HG02943 (cell line): ENCODE data around the gene ADGRF3.
"Not testable (repeated sequence)": the region's sequence is repeated elsewhere in the genome, so short reads cannot be mapped to it uniquely, and the experiment has no call there.

Source experiments
- ATAC-seq: cut with Tn5 transposase; IDR thresholded peaks from one replicate; pipeline ENCODE4 v1.9.1; 2021; ENCODE audit warnings: mild to moderate bottlenecking, low read depth, moderate library complexity; ENCODE audit not compliant: unreplicated experiment

Gene ADGRF3, protein sequence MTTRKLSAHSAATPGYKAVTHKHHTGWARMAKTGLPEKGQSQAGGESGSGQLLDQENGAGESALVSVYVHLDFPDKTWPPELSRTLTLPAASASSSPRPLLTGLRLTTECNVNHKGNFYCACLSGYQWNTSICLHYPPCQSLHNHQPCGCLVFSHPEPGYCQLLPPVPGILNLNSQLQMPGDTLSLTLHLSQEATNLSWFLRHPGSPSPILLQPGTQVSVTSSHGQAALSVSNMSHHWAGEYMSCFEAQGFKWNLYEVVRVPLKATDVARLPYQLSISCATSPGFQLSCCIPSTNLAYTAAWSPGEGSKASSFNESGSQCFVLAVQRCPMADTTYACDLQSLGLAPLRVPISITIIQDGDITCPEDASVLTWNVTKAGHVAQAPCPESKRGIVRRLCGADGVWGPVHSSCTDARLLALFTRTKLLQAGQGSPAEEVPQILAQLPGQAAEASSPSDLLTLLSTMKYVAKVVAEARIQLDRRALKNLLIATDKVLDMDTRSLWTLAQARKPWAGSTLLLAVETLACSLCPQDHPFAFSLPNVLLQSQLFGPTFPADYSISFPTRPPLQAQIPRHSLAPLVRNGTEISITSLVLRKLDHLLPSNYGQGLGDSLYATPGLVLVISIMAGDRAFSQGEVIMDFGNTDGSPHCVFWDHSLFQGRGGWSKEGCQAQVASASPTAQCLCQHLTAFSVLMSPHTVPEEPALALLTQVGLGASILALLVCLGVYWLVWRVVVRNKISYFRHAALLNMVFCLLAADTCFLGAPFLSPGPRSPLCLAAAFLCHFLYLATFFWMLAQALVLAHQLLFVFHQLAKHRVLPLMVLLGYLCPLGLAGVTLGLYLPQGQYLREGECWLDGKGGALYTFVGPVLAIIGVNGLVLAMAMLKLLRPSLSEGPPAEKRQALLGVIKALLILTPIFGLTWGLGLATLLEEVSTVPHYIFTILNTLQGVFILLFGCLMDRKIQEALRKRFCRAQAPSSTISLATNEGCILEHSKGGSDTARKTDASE

DNA sequence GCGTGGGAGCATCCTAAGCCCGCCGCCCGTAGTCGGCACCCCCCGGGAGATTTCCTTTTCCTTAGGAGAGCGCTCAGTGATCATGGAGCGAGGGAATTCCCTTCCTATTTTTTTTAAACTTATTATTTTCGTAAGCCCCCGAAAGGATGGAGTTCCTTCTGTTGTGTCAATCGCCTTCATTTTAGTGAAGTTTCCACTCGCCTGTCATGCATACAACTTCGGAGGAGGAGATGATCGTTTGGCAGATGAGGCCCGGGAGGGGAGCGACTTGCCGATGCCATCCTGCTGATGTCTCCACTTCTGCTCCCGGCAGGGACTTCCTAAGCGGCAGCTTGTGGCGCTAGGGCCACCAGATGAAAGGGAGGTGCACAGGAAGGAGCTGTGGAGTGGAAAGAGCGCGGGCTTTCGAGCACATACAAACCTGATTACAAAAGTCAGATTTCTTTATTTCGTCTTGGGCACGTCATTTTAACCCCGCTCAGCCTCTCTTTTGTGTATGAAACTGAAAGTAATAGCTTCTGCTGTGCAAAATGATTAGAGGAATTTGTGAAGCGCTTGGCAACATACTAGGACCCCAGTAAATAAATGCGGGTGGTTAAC is at the start of gene ADGRF3:
TSS of gene ADGRF3 (minus strand) at position 336 of the 600 bp plus-strand sequence. CDS start 555 bp downstream, outside the sequence.
- no peak for ATAC-seq

DNA sequence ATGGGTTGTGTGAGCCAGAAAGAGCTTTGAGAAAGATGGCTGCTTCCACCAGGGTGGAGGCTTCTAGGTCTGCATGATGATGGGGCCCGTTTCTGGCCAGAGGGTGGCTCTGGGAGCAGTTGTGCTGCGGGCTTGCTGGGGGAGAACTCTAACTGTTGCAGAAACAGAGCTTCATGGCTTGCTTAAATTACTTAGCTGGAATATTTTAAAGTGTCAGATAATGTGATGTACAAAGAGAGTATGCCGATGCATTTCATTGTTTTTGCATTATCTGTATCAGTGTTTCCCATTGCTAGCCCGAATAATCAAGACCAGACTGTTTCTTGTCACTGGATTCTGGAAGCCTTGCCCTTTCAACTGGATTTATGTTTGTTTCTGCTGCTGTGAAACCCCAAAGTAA is 48.8 kb upstream of the ADGRF3 start:
- no peak for ATAC-seq

DNA sequence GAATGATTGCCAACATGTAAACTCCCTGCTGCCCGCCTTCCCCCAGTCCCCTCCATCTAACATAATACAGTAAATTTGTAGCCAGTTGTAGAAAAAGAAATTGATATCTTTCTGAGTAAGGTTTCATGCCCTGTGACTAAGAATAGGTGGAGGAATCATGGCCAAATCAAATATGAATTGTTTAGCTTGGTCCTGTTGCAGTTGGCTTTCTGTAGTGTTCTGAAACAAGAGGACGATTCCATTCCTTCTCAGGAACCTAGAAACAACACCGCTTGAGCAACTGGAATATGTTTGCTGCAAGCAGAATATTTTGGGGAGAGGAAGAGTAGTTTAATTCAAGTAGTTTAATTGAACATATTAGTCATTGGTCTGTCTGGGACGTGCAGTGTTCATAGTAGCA is 48.1 kb upstream of the ADGRF3 start:
- no peak for ATAC-seq

DNA sequence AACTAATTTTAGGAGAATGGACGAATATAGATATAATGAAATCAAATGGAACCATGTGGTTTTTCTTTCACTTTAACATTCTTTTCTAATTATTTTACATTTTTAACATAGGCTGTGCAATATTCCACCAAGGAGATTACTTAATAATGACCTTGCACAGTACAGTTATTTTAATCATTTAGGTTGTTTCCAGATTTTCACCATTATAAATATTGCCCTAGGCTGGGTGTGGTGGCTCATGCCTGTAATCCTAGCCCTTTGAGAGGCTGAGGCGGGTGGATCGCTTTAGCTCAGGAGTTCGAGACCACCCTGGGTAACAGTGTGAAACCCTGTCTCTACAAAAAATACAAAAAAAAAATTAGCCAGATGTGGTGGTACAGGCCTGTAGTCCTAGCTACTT is 40.6 kb upstream of the ADGRF3 start:
- no peak for ATAC-seq

DNA sequence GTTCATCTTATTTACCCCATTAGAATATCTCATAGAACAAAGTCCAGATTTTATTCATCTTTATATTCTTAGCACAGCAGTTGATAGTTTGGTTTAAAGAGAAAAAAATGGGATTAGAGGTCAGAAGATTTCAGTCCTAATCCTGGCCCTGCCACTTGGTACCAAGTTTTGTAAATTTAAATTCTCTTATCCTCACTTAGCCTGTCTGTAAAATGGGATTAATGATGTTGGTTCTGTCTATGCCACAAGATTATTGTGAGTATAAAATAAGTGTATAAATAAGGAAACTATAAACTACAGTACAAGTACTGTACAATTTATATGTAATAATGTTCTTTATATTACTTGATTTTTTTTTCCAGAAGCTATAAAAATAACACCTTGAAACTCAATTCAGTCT is 38.0 kb upstream of the ADGRF3 start:
- no peak for ATAC-seq

DNA sequence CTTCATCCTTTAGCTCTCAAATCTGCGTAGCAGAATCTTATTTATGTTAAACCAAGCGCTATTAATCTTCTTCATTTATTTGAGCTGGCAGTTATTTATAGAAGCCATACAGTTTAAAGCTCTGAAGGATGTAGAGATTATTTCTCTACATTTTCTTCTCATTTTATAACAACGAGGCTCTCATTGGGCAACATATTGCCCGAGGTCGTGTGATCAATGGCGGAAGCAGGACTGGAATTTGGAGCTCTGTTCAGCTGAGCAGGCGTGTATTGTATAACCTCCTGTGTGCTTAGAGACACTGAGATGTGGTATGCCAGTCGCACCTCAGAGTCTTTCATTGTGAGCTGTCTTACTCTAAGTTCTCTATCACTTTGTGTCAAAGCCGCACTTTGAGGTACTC is 37.6 kb upstream of the ADGRF3 start:
- no peak for ATAC-seq

DNA sequence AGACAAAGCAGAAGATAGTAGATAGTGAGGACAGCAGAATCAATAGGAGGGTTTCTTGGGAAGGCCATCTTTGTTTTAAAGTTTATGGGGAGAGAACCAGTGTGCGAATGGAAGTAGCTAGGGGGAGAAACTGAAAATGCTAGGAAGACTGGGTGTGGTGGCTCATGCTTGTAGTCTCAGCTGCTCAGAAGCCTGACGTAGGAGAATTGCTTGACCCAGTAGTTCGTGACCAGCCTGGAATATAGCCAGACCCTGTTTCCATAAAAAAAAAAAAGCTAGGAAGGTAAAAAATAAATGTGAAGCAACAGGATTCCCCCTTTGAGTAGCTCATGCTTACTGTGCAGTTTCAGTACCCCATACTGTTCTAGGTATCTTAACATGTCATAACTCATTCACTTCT is 36.0 kb upstream of the ADGRF3 start:
- no peak for ATAC-seq

DNA sequence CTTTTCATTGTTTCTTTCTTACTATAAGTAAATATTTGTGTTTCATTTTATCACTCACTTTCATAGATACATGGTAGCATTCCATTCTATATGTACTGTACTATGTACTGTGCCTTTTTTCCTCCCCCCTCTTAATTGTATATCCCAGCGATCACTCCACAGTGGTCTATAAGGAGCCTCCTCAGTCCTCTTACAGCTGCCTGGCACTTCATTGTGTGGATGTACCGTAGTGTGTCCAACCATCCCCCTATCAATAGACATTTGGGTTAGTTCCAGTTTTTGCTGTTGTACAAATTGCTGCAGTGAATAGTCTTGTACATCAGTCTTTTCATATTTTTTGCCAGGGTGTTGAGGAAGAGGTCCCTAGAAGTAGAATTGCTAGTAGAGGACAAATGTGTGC is 33.7 kb upstream of the ADGRF3 start:
- ATAC-seq, result no peak

DNA sequence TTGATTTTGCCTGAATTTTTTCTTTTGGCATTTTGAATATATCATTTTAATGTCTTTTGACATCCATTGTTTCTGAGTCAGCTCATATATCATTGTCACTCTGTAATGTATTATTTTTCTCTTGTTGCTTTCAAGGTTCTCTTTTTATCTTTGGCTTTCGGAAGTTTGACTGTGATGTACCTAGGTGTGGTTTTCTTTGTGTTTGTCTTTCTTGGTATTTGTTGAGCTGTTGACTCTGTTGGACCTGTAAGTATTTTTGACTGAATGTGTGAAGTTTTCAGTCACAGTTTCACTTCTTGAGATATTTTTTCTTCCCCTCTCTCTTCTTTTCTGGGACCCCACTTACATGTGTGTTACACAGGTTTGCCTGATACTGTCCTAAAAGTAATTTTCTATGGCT is 30.2 kb upstream of the ADGRF3 start:
- no peak for ATAC-seq

DNA sequence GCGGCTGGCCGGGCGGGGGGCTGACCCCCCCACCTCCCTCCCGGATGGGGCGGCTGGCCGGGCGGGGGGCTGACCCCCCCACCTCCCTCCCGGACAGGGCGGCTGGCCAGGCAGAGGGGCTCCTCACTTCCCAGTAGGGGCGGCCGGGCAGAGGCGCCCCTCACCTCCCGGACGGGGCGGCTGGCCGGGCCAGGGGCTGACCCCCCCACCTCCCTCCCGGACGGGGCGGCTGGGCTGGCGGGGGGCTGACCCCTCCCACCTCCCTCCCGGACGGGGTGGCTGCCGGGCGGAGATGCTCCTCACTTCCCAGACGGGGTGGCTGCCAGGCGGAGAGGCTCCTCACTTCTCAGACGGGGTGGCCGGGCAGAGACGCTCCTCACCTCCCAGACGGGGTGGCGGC is 24.3 kb upstream of the ADGRF3 start:
- not testable (repeated sequence) for ATAC-seq

DNA sequence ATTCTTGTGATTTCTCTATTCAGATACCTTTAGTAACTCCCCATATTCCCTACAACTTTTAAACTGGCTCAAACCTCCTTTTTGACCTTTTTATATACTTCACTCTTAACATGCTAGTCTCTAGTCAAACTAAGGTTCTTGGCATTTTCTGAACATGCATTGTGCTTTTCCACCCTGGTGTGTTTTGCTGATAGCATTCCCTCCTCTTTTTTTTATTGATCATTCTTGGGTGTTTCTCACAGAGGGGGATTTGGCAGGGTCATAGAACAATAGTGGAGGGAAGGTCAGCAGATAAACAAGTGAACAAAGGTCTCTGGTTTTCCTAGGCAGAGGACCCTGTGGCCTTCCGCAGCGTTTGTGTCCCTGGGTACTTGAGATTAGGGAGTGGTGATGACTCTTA is 23.1 kb upstream of the ADGRF3 start:
- ATAC-seq, result not testable (repeated sequence)

DNA sequence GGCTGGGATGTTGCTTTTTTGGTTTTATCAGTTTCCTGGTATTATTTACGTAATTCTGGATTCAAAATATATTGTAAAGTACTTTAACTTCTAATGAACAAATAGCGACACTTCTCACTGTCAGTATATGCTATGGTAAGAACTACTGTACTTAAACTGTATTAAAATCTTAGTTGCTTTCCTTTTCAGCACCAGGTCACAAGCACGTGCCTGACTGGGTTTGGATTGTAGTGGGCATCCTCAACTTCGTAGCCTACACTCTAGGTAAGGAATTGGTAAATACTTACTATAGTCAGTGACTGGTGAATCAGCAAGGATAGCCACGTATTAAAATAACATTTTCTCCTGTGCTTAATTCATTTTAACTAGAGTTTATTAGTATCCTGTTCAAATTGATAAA is 20.4 kb upstream of the ADGRF3 start:
- ATAC-seq, result no peak

DNA sequence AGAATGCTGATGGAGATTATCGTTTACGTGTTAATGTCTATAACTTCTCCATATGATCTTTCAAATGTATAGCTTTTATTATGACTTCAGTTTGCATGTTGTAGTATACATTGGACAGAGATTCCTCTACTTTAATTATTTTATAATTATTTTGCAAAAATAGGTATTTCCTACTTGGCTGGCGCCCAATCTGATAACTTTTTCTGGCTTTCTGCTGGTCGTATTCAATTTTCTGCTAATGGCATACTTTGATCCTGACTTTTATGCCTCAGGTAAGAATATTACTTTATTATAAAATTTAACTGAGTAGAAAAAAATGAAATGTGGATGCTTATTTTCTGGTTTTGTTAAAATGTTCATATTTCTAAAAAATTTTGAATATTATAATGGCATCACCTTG is 18.1 kb upstream of the ADGRF3 start:
- no peak for ATAC-seq

DNA sequence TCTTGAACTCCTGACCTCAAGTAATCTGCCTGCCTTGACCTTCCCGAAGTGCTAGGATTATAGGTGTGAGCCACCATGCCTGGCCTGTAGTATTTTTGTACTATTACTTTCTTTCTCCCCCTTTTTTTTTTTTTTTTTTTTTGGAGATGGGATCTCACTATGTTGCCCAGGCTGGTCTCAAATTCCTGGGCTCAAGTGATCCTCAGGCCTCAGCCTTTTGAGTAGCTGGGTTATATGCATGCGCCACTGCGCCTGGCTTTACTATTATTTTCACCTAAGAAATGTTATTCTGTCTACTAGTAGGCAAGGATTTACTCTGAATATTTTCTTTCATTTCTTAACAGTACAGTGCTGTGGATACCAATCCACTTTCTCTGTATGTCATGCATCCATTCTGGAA is 17.4 kb upstream of the ADGRF3 start:
- no peak for ATAC-seq

DNA sequence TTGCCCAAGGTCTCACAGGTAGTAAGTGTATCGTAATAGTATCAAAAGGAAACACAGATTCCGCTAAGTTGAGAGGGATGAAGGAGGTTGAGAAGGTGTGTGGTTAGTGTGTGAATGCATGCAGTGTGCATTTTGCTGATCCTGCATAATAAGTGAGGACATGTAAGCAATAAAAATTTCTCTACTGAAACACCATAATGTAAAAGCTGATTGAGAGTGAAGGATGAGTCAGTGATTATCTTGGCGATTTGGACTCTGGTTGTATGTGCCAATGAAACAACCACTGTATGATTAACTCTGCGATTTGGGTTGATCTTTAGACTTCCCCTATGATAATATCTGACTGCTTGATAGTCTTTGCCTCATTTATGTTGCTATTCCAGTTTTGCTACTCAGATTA is 16.7 kb upstream of the ADGRF3 start:
- ATAC-seq, result no peak

DNA sequence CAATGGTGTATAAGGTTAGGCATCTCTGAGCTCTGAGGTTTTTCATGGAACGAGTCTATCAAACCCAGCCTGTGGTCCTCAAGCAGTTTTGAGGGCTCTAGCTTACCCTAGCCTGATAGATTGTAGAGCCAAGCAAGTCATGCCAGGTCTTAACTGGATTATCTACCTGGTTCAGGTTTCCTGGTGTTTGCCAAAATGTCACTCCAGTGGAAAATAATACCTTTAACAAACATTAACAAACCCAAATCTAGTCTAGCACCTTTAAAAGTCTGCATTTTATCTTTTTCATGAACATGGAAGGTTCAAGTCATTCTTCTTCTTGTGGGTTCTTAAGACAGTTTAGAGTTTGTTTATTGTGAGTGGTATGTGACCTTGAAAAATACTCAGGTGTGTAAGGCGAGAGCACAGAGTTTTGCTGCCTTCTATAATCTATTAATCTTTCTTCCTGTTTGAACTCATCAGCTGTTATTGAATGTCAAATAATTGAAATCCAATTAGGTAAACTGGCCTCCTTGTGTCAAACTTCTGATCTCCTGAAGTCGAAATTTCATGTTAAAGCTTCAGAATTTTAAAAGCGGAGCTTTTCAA is 13.4 kb upstream of the ADGRF3 start:
- ATAC-seq, result no peak

DNA sequence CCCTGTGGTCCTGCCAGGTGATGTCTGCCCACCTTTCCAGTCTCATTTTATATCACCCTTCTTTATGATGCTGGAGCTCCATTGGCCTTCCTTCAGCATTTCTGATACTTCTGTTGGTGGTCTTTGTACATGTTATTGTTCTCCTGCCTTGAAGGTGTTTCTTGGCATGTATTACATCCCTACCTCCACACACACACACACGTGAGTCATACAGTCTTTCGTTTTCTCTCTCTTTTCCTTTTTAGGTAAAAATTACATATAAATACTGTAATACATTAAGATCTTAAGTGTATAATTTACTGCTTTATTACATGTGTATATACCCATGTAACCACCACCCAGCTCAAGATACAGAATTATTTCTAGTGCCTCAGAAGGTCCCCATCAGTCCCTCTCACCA is 10.2 kb upstream of the ADGRF3 start:
- no peak for ATAC-seq

DNA sequence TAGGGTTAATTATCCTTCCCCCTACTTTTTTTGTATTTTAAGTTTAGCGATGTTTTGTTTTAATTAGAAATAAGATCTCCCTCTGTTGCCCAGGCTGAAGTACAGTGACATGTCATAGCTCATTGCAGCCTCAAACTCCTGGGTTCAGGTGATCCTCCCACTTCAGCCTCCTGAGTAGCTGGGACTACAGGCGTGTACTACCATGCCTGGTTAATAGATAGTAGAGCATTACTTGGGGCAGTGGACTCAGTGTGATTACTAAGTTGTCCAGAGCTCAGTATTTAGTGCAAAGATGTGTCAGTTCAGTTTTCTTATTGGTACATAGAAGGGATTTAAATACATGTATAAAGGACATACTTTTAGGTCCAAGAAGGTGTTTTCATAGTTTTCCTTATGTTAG is 9.5 kb upstream of the ADGRF3 start:
- no peak for ATAC-seq

DNA sequence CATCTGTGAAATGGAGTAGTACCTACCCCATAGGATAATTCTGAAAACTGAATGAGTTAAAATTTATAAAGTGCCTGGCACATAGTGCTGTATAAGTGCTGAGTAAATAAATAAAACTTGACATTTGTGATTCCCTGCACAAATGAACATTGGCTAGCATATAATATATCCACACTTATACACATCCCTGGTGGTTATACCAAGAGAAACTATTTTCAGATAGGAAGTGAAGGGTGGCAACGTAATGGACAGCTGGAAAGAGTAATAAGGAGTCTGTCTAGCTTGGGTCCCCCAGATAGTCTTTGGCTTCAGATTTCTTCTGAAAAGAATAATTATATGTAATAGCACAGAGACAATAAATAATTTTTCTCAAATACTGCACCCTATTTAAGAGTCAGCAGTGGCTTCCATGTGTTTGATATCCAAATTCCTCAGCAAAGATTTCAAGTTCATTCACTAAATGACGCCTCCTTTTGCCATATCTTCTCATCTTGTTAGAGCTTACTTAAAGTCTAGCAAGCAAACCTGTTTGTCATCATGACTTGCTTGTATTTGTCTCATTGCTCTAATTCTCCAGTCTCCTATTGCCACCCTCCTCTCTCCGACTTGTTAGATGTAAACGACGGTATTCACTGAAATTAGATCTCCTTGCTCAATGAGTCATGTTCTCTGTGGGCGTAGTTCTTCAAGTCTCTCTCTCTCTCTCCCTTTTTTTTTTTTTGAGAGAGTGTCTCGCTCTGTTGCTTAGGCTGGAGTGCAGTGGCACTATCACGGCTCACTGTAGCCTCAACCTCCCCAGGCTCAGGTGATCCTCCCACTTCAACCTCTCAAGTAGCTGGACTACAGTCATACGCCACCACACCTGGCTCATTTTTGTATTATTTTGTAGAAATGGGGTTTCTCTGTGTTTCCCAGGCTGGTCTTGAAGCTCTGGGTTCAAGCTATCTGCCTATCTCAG is 8.7 kb upstream of the ADGRF3 start:
- ATAC-seq, result no peak

DNA sequence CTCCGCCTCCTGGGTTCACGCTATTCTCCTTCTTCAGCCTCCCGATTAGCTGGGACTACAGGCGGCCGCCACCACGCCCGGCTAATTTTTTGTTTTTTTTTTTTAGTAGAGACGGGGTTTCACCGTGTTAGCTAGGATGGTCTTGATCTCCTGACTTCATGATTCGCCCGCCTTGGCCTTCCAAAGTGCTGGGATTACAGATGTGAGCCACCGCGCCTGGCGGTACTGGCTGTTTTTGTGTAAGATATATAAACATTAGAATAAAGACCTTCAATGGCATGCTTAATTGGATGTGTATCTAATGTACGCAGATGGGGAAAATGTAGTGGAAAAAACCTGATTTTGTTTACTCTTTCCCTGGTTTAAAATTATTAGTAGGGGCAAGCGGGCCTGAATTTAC is 7.9 kb upstream of the ADGRF3 start:
- ATAC-seq, result not testable (repeated sequence)
